Ovary (tissue), 3 donors: ENCODE results near the gene KANK2.

Experiments used
- CTCF ChIP-seq, 3 donors: fragments of 450-650 bp in 2 of 3; fragments of 200-600 bp in 1 of 3; IDR thresholded peaks; one replicate each; pipeline versions ENCODE4 v1.5.1 to v1.8.0; 2016 to 2022; ENCODE audit warnings: antibody characterized with exemption in 3 of 3, mild to moderate bottlenecking in 1 of 3
- EP300 ChIP-seq: sonication (generic); formaldehyde crosslinking; IDR thresholded peaks from one replicate; pipeline ENCODE4 v1.6.1; 2017; ENCODE audit warnings: antibody characterized with exemption
- POLR2A ChIP-seq: fragments of 450-650 bp; IDR thresholded peaks from one replicate; pipeline ENCODE4 v1.6.1; 2017; ENCODE audit warnings: antibody characterized with exemption, mild to moderate bottlenecking, moderate library complexity
- donor health status: DM: no; HTN: no; CAD: no.

GRCh38 chr19:11154683-11155047, 42.7 kb downstream of the KANK2 start:
- TF ChIP-seq CTCF (IDR thresholded peaks at IDR 0.05) (no peak), POLR2A (no peak), EP300 (no peak)
